Islet precursor cell (in vitro differentiated cells): ENCODE data around the gene SARNP.
"Not testable (repeated sequence)": the region's sequence is repeated elsewhere in the genome, so short reads cannot be mapped to it uniquely, and the experiment has no call there.

ENCODE experiments used
- DNase-seq: peaks from one replicate; pipeline ENCODE4 v3.0.0-alpha.2; 2018

SARNP gene

DNA sequence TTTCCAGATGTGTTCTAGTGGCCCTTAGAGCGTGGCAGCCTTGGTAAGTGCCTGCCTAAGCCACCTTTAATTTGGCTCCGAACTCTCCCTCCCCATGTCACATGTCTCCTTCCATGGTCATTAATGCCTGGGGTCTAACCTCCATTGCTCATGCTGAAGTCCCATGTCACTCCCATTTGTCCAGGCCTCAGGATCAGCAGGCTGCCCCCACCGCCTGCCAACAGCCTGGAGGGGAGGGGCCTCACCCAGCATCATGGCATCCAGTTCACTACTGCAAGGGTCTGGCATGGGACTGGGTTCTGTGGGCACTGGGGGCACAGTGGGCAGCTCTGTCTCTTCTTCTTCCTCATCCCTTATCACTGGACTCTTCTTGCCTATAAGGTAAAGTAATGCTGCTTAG lies 20.8 kb upstream of the SARNP start:
- DNase-seq: no peak

DNA sequence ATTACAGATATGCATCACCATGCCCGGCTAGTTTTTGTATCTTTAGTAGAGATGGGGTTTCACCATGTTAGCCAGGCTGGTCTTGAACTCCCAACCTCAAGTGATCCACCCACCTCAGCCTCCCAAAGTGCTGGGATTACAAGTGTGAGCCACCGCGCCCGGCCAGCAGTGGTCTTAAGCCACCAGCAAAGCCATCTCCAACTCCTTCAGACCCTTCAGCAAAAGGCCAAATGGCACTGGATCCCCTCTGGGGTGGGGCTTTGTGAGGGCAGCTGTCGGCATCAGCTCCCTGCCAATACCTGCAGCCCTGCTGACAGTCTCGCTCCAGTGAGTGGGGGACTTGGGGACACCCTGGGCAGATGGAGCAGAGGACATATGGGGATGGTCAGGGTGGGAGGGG lies 16.9 kb upstream of the SARNP start:
- DNase-seq: not testable (repeated sequence)

DNA sequence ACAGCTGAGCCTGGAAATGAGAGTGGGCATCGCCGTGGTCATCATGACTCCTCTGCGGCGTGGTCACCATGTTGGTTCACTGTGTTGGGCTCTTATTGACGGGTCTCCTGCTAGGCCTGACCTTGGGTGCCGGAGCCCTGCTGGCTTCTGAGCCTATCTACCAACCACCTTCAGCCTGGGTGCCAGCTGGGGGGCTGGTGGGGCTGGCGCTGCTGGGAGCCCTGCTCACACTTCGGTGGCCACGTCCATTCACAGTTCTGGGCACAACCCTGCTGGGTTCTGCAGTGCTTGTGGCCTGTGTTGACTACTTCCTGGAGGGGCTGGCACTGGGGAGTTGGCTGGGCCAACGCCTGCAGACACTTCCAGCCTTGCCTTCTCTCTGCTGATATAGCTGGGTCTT lies 15.5 kb upstream of the SARNP start:
- DNase-seq: no peak

DNA sequence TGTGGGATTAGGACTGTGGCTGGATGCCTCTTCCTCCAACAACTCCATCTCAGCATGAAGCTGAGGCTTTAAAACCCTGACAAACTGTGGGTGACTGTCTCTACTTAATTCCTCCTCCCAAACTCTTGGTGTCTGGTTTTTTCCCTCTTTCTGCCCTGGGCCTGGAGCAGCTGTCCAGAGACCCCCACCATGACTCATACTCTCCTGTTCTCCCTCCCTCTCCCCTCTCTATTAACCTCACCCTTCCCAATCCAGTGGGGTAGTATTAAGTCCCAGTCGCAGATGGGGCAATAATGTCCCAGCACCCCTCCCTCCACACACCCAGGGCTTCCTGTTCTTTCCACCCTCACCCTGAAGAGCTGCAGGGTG lies 13.9 kb upstream of the SARNP start:
- peak; percentile 66 for DNase-seq

DNA sequence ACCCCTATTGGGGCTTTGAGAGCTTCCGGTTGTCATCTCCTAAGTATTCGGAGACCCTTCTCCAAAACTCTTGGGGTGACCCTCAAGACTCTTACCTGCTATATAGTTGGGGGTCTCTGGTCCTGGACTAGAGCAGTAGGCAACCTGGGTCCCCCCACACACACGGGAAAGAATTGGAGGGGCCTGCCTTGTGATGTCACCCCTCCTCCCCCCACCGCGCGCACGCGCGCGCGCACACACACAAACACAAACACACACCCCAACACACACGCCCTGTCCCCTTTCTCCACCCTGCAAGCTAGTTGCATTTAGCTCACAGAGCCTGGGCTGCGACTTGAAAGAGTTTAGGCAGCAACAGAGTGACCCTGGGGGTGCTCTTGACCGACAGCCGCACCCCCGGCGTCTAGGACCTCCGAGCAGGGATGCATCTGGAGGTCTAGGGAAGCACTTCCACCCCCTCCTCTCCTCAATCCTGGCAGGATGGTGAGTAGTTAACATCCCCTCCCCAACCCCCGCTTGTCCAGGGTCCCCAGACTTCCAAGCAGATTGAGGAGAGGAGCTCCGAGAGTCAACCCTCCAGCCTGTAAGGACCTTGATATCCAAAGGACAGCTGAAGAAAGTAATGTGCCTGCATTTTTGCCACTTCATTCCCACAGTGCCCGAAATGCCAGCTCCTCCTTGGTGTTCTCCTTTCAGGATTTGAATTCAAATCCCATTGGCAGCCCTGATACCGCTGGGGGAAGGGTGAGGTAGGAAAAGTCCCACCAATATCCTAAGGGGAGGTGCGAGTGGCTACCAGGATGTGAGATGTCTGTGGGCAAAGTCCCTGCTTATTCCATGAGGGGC lies 13.3 kb upstream of the SARNP start:
- peak; percentile 81 for DNase-seq

DNA sequence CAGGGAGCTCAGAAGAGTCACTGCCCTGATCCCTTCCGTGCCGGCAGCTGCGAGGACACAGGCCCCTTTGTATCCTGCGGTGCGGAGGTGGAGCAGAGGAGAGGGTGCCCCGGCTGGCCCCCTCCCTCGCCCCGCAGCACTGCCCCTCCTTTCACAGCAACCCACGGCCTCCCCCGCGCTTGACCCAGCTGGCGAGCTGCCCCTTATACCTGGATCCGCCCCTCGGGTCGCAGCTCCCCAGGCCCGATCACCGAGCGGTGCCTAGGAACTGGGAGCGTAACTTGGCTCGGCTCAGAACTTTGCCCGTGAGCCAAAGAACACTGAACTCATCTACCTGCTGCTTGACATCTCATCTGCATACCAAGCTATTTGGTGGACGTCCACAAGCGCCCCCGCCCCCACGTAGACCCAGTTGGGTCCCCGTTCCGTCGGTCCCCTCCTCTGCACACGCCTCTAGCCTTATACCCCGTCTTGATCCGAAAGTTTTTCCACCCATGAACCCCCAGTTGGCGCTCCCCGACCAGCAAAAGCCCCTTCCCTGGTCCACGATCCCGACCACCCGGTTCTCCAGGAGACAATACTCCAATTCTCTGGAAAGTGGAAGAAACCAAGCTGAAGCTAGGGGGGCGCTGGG lies 12.6 kb upstream of the SARNP start:
- peak; percentile 68 for DNase-seq

DNA sequence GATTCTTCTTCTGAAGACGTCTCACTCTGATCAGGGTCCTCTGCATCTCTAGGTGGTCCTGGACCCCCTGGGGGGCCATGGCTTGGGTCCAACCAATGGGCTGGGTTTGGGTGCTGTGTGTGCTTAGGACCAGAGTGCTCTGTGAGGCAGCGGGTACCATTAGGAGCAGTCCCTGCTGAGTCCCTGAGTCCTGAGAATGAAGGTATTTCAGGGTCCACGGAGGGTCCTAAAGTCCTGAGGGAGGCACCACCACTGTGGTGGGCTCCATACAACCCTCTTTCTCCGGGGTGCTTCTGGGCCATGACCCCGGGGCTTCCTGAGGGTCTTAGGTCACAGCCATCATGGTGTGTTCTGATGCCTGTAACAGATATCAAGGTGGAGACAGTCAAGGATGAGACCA lies 10.8 kb upstream of the SARNP start:
- no peak for DNase-seq

DNA sequence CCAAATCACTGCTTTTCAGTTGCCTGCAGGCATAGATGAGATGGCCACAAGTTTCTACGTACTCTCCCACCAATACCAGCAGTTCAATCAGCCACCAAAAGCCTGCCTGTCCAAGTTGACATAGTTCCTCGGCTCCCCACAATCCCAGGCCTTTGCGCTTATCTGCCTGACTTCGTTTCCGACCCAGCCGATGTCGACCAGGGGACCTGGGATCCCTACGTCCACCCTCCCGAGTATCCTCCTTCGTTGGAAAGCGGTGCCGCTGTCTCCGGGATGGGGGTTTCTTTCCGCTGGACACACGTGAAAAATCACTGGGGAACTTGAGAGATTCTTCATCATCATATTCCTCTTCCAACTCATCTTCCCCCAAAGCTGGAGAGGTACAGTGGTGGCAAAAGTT lies 10.3 kb upstream of the SARNP start:
- no peak for DNase-seq

DNA sequence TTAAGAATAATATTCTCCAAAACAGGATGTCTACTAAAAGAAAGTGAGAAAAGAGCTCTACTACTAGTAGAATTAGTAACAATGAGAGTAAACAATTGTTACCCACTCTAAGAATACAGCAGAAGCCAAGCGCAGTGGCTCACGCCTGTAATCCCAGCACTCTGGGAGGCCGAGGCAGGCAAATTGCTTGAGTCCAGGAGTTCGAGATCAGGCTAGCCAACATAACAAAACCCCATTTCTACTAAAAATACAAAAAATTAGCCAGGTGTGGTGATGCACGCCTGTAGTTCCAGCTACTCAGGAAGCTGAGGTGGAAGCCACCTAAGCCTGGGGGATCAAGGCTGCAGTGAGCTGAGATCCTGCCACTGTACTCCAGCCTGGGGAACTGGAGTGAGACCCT lies 7.2 kb upstream of the SARNP start:
- no peak for DNase-seq

DNA sequence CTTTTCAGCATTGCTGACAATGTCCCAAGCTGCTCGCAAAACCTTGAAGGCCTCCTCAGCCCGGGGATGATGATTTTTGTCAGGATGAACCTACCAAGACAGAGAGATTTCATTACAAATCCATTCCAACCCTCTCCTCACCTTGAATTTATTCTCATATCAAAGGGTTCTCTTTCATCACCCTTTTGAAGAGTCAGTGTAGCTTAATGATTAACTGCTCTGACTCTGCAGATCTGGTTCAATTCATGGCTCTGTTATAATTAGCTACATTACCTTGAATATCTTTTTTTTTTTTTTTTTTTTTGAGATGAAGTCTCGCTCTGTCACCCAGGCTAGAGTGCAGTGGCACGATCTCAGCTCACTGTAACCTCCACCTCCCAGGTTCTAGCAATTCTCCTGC lies 5.9 kb upstream of the SARNP start:
- no peak for DNase-seq

DNA sequence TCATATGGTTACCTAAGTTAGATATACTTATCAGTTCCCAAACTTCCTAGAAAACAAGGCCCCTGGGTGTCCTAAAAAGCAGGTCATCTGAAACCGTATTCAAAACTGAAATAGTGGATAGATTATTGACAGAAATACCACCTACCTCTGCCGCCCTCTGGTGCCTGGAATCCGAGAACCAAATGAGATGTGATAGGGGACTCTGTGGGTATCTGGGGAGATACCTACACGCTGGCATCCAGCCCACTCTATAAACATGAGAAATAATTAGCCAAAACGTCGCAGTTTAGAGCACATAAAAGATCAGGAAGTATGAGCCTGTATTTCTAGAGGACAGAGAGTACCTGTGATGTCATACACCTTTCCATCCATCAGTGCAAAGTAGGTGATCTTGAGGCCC lies 4.7 kb upstream of the SARNP start:
- DNase-seq: peak; percentile 65

DNA sequence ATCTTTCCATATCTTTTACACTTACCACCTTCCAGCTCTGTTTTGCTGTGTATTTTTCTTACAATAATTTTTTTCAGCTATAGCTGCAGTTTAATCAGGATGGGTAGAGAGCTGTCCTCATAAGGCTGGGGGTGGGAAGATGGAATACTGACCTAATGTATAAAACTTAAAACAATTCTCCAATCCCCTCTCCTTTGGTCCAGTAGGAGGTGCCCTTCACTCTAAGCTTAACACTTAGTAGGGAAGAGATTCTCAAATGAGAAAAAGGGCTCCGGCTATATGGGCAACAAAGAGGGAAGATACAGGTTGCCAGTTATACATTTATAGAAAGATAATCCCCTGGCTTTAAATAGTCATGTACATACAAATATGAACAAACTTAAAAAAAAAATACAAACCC lies 3.2 kb upstream of the SARNP start:
- no peak for DNase-seq

DNA sequence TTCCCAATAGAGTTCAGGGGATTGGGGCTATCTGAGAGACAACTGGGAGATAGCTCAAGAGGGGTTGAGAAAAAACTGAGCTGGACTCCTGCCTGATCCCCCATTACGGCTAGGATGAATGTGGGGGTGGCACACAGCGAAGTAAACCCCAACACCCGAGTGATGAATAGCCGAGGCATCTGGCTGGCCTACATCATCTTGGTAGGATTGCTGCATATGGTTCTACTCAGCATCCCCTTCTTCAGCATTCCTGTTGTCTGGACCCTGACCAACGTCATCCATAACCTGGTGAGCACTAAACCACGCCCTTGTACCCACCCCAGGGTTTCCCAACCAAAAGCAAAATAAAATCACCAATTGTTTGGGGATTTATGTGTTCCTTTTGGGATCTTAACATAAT lies 1.4 kb upstream of the SARNP start:
- DNase-seq: no peak

DNA sequence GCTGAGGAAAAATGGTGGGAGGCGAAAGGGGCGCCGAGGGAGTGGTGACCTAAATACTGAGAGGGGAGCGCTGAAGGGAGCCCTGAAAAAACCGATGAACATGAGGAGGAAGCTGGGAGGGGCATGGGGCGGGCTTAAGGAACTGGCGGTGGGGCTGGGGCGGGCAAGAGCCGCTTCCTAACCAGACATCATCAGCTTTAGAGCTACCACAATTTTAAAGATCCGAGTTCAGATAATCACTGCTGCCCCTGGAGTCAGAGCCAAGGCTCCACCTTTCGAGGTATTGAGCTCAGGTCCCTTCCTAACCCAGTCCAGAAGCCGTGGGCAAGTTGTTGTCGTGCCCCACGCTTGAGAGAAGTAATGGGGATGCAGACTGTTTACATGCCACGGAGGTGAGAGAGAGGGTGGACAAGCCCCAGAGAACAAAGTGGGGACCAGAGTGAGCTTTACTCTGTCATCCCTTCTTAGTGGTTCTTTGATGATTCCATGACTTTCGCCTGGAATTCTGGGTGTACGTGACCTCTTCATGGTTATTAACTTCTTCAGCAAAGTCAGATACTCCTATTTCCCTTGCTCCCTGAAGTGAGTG lies 710 bp upstream of the SARNP start:
- DNase-seq: no peak

DNA sequence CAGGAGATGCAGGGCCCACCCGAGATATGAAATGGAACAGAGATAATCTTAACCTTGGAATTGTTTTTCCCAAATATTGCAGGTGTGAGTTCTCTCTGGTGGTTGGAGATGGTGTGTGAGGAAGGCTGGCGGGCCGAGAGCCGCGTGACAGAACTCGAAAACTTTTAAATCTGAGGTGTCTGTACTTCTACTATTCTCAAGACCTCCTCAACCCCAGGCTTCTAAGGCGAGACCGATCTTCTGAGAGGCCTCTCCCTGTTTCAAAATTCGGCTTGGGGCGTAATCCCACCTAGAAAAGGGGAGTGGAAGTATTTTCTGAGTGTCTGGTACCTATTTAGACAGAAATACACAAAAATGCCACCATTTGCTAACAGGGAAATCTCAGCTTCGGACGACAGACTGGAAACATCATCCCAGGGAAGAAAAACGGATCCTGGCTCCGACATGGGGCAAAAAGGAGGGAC lies 611 bp downstream of the SARNP start:
- peak; percentile 69 for DNase-seq

DNA sequence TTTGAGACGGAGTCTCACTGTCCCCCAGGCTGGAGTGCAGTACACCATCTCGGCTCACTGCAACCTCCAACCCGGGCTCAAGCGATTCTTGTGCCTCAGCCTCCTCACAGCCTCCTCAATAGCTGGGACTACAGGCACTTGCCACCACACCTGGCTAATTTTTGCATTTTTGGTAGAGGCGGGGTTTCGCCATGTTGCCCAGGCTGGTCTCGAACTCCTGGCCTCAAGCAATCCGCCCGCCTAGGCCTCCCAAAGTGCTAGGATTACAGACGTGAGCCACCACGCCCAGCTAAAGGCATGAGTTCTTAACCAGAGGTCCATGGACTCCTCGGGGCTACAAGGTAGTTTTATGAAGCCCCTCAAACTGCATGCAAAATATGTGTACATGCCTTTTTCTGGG lies 2.1 kb downstream of the SARNP start:
- DNase-seq: no peak

DNA sequence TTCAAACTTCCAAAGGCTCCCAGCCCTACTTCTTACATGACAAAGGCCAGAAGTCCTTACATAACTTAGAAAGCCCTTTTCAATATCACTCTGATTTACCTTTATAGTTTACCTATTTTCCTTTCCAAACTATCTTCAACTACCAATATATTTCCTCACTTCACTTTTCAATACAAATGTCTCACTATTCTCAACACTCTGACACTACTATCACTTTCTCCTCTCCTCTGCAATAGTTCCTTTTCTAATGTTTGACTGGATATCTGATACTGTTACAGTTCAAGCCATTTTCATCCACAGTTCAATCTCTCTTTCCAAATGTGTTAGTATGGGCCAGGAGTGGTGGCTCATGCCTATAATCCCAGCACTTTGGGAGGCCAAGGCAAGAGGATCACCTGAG lies 3.3 kb downstream of the SARNP start:
- DNase-seq: no peak

DNA sequence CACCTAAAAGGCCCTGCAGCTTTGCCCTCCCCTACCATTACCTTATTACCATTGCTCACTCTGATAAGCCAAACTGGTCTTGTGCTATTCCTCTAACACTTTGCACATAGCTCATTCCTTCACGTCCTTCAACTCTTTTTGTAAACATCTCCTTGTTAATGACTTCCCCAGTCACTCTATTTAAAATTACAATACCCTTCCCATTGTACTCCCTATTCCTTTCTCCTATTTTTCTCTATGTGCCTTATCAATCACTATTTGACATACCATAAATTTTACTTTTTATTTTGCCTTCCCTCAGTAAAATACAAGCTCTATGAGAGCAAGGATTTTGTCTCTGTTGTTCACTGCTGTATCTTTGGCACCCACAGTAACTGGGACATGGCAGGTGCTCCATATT lies 5.4 kb downstream of the SARNP start:
- no peak for DNase-seq

DNA sequence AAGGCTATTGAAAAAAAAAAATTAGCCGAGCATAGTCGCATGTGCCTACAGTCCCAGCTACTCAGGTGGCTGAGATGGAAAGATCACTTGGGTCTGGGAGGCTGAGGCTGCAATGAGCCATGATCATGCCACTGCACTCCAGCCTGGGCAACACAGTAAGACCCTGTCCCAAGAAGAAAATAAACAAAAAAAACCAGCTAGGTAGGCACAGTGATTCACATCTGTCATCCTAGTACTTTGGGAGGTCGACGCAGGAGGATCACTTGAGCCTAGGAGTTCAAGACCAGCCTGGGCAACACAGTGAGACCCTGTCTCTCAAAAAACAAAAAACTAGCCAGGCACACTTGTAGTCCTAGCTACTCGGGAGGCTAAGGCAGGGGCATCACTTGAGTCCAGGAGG lies 8.2 kb downstream of the SARNP start:
- DNase-seq: no peak

DNA sequence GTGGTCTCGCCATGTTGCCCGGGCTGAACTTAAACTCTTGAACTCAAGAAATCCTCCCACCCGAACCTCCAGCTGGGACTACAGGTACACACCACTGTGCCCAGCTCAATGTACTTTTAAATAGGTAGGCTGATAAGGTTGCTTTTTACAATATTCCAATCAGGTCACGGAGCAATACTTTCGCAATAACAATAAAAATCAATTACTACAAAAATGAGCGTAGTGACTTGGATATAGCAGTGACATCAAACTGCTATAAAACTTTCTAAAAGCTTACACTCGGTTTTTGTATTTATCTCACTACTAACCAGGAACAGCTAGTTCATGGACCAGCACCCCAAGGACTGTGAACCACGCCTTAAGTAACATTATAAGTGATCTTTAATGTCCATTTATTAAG lies 10.5 kb downstream of the SARNP start:
- no peak for DNase-seq

DNA sequence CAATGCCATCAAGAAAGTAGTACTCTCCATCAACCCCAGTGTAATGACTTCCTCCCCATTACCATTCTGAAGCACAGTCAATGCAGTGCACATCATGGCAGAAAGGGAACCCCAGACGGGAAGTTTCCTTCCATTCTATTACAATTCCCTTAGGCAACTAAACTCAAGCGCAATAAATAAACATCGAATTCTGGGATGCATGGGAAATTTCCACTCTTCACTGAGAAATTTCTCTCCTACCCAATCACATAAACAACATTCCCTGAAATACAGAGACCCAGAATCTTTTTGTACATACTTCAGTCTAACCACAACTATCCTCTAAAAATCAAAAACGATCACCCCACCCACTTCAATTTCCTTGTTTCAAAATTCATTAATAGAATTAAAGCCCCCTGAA lies 20.0 kb downstream of the SARNP start:
- DNase-seq: no peak

DNA sequence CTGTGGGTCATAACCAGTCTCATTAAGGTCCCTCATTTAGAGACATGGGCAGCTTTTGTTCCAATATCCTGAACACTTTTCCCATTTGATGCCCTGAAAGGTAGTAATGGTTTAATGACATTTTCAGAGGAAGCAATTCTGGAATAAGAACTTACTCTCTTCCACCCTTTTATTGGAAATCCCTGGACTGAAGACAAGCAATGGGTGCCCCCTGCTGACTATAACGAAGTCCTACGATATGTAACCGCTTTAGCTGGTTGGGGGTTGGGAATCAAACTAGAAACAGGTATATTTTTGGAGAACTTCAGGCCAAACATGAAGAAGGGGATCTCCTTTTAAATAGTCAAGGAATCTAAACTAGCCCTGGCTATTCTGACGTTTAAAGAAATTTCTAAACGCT lies 20.5 kb downstream of the SARNP start:
- peak; percentile 71 for DNase-seq

DNA sequence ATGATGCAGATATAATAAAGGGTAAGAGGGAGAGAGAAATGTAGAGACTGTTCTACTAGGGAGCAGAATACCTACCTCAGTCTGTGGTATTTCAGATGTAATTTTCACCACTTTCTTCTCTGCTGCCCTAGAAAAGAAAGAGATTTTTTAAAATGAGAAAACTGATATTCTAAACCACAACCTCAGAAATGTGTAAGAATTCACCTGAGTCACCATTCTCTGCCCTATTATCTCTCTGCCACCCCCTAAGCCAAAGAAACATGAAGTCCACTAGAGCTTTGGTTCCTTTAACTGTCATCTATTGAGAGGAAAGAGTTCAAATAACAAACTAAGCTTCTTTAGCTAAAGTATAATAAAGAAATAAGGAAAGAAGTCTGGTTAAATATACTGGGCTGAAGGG lies 21.6 kb downstream of the SARNP start:
- DNase-seq: no peak

DNA sequence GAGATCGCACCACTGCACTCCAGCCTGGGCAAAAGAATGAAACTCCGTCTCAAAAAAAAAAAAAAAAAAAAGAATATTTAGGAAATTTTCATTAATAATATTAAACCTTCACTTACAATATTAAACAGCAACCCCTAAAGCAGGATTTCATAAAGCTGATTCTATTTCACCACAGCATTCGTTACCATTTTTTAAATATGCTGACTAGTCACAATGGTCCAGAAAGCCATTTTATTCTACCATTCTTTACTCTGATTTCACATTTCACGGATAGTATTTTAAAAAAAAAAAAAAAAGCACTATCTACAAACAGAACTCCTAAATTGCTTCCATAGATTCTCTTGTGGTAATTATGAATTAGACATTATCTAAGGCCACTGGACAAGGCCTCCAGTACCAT lies 27.6 kb downstream of the SARNP start:
- DNase-seq: no peak
